Right atrium auricular region (tissue), 2 donors: ENCODE data around the gene SMG6. TPM values are rescaled to one million over a fixed set of nuclear protein-coding genes. Genes with fewer than 3 reads are reported as not detected.
A peak's percentile ranks its signal among the peaks of the same experiment; 100 is the strongest.

Source experiments
- DNase-seq: peaks from one replicate; pipeline ENCODE4 v3.0.0-alpha.2; 2019; ENCODE audit warnings: low spot score
- H3K27ac ChIP-seq, 2 donors: fragments of 200-600 bp; sonication (generic); 1 replicate in 1 of 2; 2 replicates in 1 of 2; pipeline ENCODE4 v1.5.1; 2016 to 2019
- H3K27me3 ChIP-seq, 2 donors: fragments of 200-600 bp; sonication (generic); one replicate each; pipeline versions ENCODE4 v1.5.1 to v1.6.0; 2017 to 2019
- H3K36me3 ChIP-seq: fragments of 200-600 bp; sonication (generic); one replicate; pipeline ENCODE4 v1.5.1; 2016
- H3K4me1 ChIP-seq, 2 donors: fragments of 200-600 bp; sonication (generic); one replicate each; pipeline versions ENCODE4 v1.5.1 to v1.6.0; 2017 to 2019
- H3K4me3 ChIP-seq, 2 donors: fragments of 200-600 bp; sonication (generic); 1 replicate in 1 of 2; 2 replicates in 1 of 2; pipeline ENCODE4 v1.5.1; 2017 to 2019; ENCODE audit warnings: mild to moderate bottlenecking in 1 of 2, moderate library complexity in 1 of 2
- H3K9me3 ChIP-seq, 2 donors: fragments of 200-600 bp; sonication (generic); one replicate each; pipeline ENCODE4 v1.5.1; 2019
- CTCF ChIP-seq, 2 donors: fragments of 200-600 bp; sonication (generic); IDR thresholded peaks; one replicate each; pipeline ENCODE4 v1.5.1; 2019; ENCODE audit warnings: antibody characterized with exemption in 2 of 2
- total RNA-seq, 2 donors: library from RNA; depleted of rRNA; stranded (reverse); fragments of >200 nt; gene quantifications; one replicate each; pipeline ENCODE4 v1.1.0, GENCODE V29; 2016

SMG6 gene
- total RNA-seq, 2 donors from 2014 or later = 18.2 to 29.3 TPM

DNA sequence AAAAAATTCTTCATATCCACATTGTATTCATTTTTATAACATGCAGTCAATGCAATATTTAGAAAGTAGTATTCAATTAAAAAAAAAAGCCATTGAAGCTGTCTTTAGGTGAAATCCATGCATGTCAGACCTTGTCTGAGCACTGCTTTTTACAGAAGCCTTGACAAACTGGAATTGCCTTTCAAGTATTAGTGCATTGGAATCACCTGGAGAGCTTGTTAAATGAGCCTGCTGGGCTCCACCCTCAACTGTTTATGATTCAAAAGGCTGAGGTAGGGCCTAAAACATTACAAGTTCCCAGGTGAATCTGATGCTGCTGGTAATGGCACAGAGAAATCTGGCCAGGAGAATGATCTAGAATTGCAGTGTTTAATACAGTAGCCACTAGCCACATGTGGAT, 162.9 kb downstream of the SMG6 start:
- no peaks in the 10 kb centered on the region for H3K27me3 ChIP-seq
- H3K4me3 ChIP-seq = no peak overlapping the region
- H3K27ac ChIP-seq = no peak overlapping the region
- no peak for DNase-seq
- TF ChIP-seq CTCF (IDR thresholded peaks at IDR 0.05) = no peak
- H3K36me3 ChIP-seq = no peaks in the 10 kb centered on the region
- H3K9me3 ChIP-seq = no peaks in the 10 kb centered on the region
- H3K4me1 ChIP-seq = peaks cover 0 to 20% of the 10 kb centered on the region in 2 donors

DNA sequence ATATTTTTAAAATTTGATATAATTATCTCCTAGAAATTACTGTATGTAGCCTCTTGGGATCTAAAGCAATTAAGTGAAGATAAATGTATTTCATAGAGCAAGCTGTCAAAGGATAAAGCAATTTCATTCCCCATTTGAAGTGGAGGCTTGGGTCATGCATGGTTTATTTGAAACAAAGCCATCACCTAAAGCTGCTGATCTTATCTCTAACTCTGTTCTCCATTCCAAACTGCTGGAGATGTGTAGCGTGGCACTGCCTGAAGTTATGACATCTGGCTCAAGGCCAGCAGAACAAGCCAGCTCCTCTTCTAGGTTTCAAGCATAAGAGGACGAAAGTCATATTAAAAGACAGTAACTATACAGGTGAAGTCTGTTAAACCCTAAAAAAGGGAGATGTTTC, 164.8 kb downstream of the SMG6 start:
- no peaks in the 10 kb centered on the region for H3K36me3 ChIP-seq
- H3K4me1 ChIP-seq = peaks cover 0 to 20% of the 10 kb centered on the region in 2 donors
- no peaks in the 10 kb centered on the region for H3K9me3 ChIP-seq
- H3K27ac ChIP-seq = peak overlapping the region in 1 of 2 donors; percentile 52
- DNase-seq = no peak
- no peak overlapping the region for H3K4me3 ChIP-seq
- no peaks in the 10 kb centered on the region for H3K27me3 ChIP-seq
- TF ChIP-seq CTCF (IDR thresholded peaks at IDR 0.05) = no peak

DNA sequence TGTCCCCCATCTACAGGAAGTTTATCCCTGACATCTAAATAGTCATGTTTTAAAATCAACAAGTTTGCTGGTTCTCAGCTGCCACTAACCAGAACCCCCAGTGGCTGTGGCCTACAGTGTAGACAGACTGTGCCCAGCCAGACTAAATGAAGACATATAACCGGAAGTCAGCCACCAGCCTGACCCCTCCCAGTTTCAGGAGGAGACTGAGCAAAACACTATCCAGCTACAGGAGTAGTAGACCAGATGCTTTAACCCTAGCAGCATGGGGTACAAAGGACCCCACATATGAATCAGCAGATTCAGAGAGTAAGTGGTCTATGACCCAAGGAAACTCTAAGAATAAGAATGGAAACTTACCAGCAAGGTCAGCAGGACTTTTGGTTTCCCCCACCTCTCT, 165.3 kb downstream of the SMG6 start:
- no peaks in the 10 kb centered on the region for H3K9me3 ChIP-seq
- no peaks in the 10 kb centered on the region for H3K27me3 ChIP-seq
- no peak overlapping the region for H3K4me3 ChIP-seq
- peaks cover 0 to 20% of the 10 kb centered on the region in 2 donors for H3K4me1 ChIP-seq
- H3K27ac ChIP-seq = peak overlapping the region in 1 of 2 donors; percentile 52
- H3K36me3 ChIP-seq = no peaks in the 10 kb centered on the region
- TF ChIP-seq CTCF (IDR thresholded peaks at IDR 0.05) = no peak
- no peak for DNase-seq

- no peak overlapping the region for H3K27ac ChIP-seq
- no peak overlapping the region for H3K4me3 ChIP-seq
Observed at GRCh38 chr17:2137342-2138098, 166.1 kb downstream of the SMG6 start.

DNA sequence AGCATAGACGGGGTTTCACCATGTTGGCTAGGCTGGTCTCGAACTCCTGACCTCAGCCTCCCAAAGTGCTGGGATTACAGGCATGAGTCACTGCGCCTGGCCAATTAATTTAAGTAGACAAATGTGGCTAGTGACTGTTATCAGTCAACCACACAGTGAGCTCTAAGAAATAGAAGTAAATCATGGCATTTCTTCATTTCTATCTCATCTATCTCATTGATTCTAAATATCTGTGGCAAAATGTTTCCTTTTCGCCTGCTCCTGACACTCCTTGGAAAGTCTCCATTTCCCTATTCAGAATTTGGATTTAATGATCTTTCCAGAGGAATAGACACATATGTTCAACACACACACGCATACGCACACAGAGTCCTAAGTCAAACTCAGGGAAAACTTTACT, 167.3 kb downstream of the SMG6 start:
- no peak for TF ChIP-seq CTCF (IDR thresholded peaks at IDR 0.05)
- Histone ChIP-seq H3K9me3 (no peaks in the 10 kb centered on the region), H3K4me1 (peaks cover 0 to 20% of the 10 kb centered on the region in 2 donors), H3K36me3 (no peaks in the 10 kb centered on the region), H3K27ac (no peak overlapping the region), H3K4me3 (no peak overlapping the region), H3K27me3 (no peaks in the 10 kb centered on the region)
- DNase-seq = no peak

More at GRCh38 chr17:2137342-2138098, 166.1 kb downstream of the SMG6 start:
- no peaks in the 10 kb centered on the region for H3K36me3 ChIP-seq
- H3K27me3 ChIP-seq = no peaks in the 10 kb centered on the region
- DNase-seq = no peak
- no peak for TF ChIP-seq CTCF (IDR thresholded peaks at IDR 0.05)
- H3K4me1 ChIP-seq = peaks cover 0 to 20% of the 10 kb centered on the region in 2 donors
- H3K9me3 ChIP-seq = no peaks in the 10 kb centered on the region

DNA sequence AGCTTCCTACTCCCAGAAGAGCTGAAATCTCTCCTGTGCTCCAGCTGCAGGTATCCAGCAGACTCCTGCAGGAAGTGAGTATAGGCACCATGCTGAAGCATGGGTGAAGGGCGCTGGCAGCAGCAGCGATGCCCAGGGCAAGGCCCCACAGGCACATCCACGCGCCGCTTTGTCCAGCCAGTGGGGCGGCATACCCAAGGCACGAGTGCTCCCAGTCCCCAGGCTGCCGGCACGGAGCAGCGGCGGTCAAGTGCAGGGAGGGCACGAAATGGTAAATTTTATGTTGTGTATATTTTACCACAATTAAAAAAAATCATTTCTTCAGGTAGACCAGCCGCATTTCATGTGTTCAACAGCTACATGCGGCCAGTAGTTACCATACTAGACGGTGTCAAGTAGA, 175.6 kb downstream of the SMG6 start:
- Histone ChIP-seq H3K27ac (no peak overlapping the region), H3K36me3 (no peaks in the 10 kb centered on the region), H3K4me3 (no peak overlapping the region), H3K9me3 (no peaks in the 10 kb centered on the region), H3K27me3 (no peaks in the 10 kb centered on the region), H3K4me1 (peaks cover 0 to 17% of the 10 kb centered on the region in 2 donors)
- DNase-seq = no peak
- TF ChIP-seq CTCF (IDR thresholded peaks at IDR 0.05) = no peak
